C4-2B (cell line): Measurements from ENCODE around the gene TAS1R3.

Experiments used
- ZFX ChIP-seq: fragments of 450-650 bp; IDR thresholded peaks from 2 replicates; pipeline ENCODE4 v1.6.1; 2017
- TF ChIP-seq, protein P1 (sequence below): fragments of 450-650 bp; conservative IDR thresholded peaks from 2 replicates; pipeline ENCODE4 v1.5.1; 2017; ENCODE audit warnings: mild to moderate bottlenecking

DNA sequence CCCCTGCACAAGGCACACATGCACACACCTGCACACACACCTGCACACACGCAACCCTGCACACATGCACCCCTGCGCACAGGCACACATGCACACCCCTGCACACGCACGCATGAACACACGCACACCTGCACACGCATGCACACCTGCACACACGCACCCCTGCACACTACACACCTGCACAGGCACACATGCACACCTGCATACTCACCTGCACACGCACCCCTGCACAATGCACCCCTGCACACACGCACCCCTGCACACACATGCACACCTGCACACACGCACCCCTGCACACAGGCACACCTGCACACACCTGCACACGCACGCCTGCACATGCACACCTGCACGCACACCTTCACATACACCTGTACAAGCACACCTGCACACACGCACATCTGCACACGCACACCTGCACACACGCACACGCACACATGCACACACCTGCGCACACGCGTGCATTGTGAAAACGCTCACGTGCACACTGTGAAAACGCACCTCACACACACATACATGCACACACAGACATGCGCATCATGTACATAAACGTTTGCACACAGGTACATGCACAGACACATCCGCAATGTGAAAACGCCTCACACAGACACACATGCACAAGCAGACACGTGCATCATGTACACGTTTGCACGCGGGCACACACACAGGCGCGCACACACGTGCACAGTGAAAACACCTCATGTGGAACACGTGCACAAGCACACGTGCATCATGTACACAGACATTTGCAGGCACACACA is 9.9 kb downstream of the TAS1R3 start:
- TF ChIP-seq, protein P1, sequence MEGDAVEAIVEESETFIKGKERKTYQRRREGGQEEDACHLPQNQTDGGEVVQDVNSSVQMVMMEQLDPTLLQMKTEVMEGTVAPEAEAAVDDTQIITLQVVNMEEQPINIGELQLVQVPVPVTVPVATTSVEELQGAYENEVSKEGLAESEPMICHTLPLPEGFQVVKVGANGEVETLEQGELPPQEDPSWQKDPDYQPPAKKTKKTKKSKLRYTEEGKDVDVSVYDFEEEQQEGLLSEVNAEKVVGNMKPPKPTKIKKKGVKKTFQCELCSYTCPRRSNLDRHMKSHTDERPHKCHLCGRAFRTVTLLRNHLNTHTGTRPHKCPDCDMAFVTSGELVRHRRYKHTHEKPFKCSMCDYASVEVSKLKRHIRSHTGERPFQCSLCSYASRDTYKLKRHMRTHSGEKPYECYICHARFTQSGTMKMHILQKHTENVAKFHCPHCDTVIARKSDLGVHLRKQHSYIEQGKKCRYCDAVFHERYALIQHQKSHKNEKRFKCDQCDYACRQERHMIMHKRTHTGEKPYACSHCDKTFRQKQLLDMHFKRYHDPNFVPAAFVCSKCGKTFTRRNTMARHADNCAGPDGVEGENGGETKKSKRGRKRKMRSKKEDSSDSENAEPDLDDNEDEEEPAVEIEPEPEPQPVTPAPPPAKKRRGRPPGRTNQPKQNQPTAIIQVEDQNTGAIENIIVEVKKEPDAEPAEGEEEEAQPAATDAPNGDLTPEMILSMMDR, result no peak
- no peak for TF ChIP-seq ZFX
